Subcutaneous abdominal adipose tissue (tissue), 5 donors: ENCODE results near the gene CDK5R2.
A peak's percentile ranks its signal among the peaks of the same experiment; 100 is the strongest.

Source experiments
- H3K27ac ChIP-seq: one replicate; pipeline ENCODE4 v1.7.0; 2013; ENCODE audit warnings: low read depth, mild to moderate bottlenecking, inconsistent platforms, low read length, moderate library complexity
- H3K27me3 ChIP-seq, 5 donors: one replicate each; pipeline ENCODE4 v1.7.0; 2013; ENCODE audit warnings: low read length in 5 of 5, inconsistent platforms in 1 of 5; ENCODE audit not compliant: control insufficient read depth in 5 of 5, insufficient read depth in 4 of 5
- H3K36me3 ChIP-seq, 5 donors: one replicate each; pipeline ENCODE4 v1.7.0; 2013; ENCODE audit warnings: low read length in 5 of 5; ENCODE audit not compliant: control insufficient read depth in 5 of 5, insufficient read depth in 5 of 5
- H3K4me1 ChIP-seq, 5 donors: one replicate each; pipeline ENCODE4 v1.7.0; 2013; ENCODE audit warnings: low read length in 5 of 5, mild to moderate bottlenecking in 3 of 5, moderate library complexity in 1 of 5; ENCODE audit not compliant: control insufficient read depth in 5 of 5, insufficient read depth in 5 of 5
- H3K4me3 ChIP-seq, 5 donors: one replicate each; pipeline ENCODE4 v1.7.0; 2013; ENCODE audit warnings: low read length in 5 of 5, low read depth in 1 of 5
- H3K9ac ChIP-seq, 5 donors: one replicate each; pipeline ENCODE4 v1.7.0; 2013; ENCODE audit warnings: low read length in 5 of 5, mild to moderate bottlenecking in 4 of 5, moderate library complexity in 3 of 5
- H3K9me3 ChIP-seq, 5 donors: one replicate each; pipeline ENCODE4 v1.7.0; 2013; ENCODE audit warnings: low read length in 5 of 5; ENCODE audit not compliant: control insufficient read depth in 5 of 5
- donor health status: healthy.
- donor health status: healthy.
- donor health status: healthy.
- donor health status: healthy.
- donor health status: healthy.

Gene CDK5R2

DNA sequence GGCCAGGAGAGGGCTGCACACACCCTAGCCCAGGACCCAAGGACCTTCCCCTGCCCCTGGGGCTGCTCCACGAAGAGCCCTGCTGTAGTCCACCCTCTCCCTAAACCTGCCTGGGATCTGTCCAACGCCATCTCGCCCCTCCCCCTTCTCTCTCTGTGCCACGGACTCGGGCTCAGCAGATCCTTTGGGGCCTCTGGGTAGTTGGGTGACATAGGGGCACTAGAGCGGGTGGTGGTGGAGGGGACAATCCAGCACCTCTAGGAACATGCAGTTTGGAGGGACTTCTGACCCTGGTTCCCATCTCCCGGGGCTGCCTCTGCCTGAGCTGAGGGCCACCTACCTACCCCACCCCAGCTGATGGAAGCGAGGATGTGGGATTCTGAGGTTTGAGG is 41.1 kb downstream of the CDK5R2 start:
- H3K4me1 ChIP-seq, result peaks cover 0 to 30% (median 19%) of the 10 kb centered on the region in 5 donors
- no peak overlapping the region for H3K4me3 ChIP-seq
- no peaks in the 10 kb centered on the region for H3K9me3 ChIP-seq
- H3K36me3 ChIP-seq, result no peaks in the 10 kb centered on the region
- H3K27me3 ChIP-seq, result peaks cover 67 to 82% (median 70%) of the 10 kb centered on the region in 5 donors
- no peak overlapping the region for H3K9ac ChIP-seq
- H3K27ac ChIP-seq, result no peak overlapping the region

DNA sequence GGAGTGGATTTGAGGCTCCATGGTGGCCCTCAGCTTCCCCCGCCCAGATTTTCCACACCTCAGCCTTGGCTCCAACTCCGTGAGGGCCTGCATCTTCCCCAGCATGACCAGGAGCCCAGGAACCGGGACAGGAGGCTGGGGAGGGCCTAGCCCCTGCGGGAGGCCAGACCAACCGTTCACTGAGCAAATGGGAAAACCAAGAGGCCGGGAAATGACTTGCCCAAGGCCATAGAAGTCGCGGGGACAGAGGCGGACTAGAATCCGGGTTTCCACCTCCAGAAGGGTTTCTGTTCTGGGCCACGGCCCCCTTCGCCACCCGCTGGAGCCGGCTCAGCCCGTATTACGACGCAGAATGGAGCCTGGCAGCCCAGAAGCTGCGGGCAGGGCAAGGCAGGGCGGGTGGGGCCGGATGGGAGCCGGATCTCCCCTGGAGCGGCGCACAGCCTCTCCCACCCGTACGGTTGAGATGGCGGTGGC is 41.7 kb downstream of the CDK5R2 start:
- peaks cover 70 to 84% (median 72%) of the 10 kb centered on the region in 5 donors for H3K27me3 ChIP-seq
- H3K36me3 ChIP-seq, result no peaks in the 10 kb centered on the region
- no peaks in the 10 kb centered on the region for H3K9me3 ChIP-seq
- H3K4me1 ChIP-seq, result peaks cover 0 to 24% (median 19%) of the 10 kb centered on the region in 5 donors
- no peak overlapping the region for H3K9ac ChIP-seq
- H3K27ac ChIP-seq, result no peak overlapping the region
- H3K4me3 ChIP-seq, result no peak overlapping the region

DNA sequence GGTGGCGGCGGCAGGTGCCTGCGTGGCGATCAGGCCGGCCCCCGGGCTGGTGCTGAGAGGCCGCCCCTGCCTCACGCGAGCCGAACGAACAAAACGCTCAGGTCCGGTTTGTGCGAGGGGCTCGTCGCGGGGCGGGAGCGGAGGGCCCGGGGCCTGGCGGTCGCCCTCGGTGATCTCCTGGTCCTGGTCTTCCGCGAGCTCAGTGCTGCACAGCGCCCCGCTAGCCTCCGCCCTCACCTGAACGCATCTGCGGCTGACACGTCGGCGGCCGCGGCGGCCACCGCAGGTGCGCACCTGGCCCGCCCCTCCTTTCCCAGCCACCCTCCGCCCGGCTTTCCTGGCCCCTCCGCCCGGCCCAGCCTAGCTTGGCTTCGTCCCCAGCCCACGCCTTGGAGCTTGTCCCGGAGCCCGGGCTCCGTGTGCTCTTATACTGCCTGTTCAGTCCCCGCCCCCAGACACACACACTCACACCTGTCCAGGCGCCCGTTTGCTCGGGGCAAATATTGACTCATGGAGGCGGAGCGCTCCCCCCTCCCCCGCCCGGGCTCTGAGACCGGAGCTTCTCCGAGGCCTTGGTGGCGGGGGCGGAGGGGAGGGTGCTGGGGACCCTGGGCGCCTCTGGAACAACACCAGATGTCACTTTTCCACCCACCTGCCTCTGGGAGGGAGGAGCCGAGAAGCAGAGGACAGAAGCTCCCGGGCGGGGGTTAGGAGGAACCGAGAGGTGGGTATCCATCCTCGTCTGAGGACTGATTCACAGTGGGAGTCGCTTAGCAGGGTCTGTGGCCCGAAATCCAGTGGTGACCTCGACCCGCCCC is 42.3 kb downstream of the CDK5R2 start:
- Histone ChIP-seq H3K4me3 (no peak overlapping the region), H3K4me1 (peaks cover 0 to 20% (median 15%) of the 10 kb centered on the region in 5 donors), H3K27ac (no peak overlapping the region), H3K9ac (no peak overlapping the region), H3K36me3 (no peaks in the 10 kb centered on the region), H3K27me3 (peaks cover 68 to 80% (median 71%) of the 10 kb centered on the region in 5 donors), H3K9me3 (no peaks in the 10 kb centered on the region)

DNA sequence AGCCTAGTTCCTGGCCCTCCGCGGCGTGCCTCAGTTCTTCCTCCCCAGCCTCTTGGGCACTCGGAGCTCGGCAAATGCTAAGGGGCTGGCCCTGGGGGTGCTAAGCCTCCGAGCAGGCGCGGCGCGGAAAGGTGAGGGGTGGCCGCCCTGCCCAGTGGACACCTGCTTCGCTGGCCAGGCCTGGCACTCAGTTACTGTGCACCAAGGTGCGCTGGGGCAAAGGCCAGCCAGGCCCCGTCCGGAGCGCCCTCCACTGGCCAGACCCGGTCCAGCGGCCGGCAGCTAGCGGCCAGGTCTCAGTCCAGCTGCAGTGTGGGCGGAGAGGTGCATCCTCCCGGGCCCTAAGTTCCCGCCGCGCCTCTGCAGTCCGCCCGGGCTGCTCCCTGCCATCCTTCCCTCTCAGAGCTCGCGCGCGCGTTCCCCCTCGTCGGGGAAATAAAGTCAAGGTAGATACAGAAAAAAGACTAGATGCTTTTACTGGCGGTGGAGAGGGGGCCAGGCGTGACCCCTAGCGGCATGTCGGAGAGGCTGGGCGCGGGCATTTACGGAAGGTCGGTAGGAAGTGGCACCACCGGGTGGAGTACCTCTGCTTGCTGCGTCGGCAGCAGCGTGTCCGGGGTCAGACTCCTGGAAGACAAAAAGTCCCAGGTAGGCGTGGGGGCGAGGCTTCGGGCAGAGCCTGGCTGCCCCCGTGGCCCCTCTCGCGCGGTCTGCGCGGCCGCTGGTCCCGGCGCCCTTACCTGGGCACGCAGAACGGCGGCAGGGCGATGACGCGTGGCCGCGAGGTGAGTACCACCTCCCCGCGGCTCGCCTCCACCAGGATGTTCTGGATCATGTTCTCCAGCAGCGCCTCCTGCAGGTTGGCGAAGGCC is 43.2 kb downstream of the CDK5R2 start:
- no peaks in the 10 kb centered on the region for H3K36me3 ChIP-seq
- no peak overlapping the region for H3K27ac ChIP-seq
- H3K9me3 ChIP-seq, result no peaks in the 10 kb centered on the region
- H3K4me1 ChIP-seq, result peaks cover 0 to 20% (median 15%) of the 10 kb centered on the region in 5 donors
- peak overlapping the region in 1 of 5 donors; percentile 16 for H3K4me3 ChIP-seq
- no peak overlapping the region for H3K9ac ChIP-seq
- H3K27me3 ChIP-seq, result peaks cover 64 to 75% (median 72%) of the 10 kb centered on the region in 5 donors

DNA sequence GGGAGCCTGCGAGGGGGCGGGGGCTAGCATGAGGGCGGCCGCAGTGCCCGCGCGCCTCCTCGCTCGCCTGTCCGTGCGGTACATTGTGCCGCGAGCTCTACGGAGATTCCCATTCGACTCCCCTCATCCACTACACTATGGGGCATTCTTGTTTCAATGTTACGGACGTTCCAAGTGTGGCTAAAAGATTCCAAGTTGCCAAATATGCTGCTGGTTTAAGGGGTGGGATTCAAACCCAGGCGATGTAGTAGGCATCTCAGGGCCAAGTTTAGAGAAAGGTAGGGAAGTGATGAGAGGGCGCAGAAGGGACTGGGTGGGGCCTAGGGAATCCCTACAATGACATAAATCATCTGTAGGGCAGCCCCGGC is 43.8 kb downstream of the CDK5R2 start:
- Histone ChIP-seq H3K4me1 (peaks cover 0 to 20% (median 15%) of the 10 kb centered on the region in 5 donors), H3K27me3 (peaks cover 64 to 73% (median 70%) of the 10 kb centered on the region in 5 donors), H3K9ac (no peak overlapping the region), H3K27ac (no peak overlapping the region), H3K9me3 (no peaks in the 10 kb centered on the region), H3K4me3 (peak overlapping the region in 1 of 5 donors; percentile 16), H3K36me3 (no peaks in the 10 kb centered on the region)

DNA sequence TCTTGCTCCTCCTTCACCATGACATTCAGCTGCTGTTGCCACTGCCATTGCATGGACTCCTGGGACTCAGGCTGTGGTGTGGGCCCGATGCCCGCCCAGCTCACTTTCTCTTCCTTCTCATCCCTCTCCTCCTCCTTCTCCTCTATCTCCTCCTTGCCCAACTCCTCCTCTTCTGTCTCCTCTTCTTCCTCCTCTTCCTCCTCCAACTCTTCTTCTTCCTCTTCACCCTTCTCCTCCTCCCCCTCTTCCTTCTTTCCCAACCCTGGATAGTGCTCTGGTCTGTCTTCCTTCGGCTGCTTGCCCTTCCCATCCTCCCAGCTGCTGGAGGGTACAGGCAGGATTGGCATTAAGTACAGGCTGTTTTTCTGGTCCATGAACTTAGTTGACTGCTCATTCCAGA is 44.5 kb downstream of the CDK5R2 start:
- H3K4me3 ChIP-seq, result no peak overlapping the region

DNA sequence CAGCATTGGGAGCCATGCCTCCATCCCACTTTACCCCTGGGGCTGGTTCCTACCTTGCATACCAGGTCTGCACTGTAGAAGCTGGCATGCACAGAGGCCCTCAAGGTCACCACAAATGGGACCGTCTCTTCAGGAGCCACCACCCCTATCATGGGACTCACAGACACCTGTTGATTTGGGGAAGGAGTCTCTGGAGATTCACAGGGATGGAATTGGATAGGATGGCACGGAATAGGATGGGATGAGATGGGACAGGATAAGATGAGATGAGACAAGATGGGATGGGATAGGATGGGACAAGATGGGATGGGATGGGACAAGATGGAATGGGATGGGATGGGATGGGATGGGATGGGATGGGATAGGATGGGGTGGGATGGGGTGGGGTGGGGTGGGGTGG is 49.8 kb downstream of the CDK5R2 start:
- Histone ChIP-seq H3K9me3 (no peaks in the 10 kb centered on the region), H3K27ac (no peak overlapping the region), H3K4me1 (no peaks in the 10 kb centered on the region), H3K27me3 (peaks cover 14 to 37% (median 24%) of the 10 kb centered on the region in 5 donors), H3K9ac (no peak overlapping the region), H3K4me3 (no peak overlapping the region), H3K36me3 (no peaks in the 10 kb centered on the region)

More for the DNA sequence above, 44.5 kb downstream of the CDK5R2 start:
- no peaks in the 10 kb centered on the region for H3K9me3 ChIP-seq
- no peak overlapping the region for H3K9ac ChIP-seq
- peaks cover 0 to 20% (median 15%) of the 10 kb centered on the region in 5 donors for H3K4me1 ChIP-seq
- peaks cover 64 to 75% (median 74%) of the 10 kb centered on the region in 5 donors for H3K27me3 ChIP-seq
- no peak overlapping the region for H3K27ac ChIP-seq
- no peaks in the 10 kb centered on the region for H3K36me3 ChIP-seq

DNA sequence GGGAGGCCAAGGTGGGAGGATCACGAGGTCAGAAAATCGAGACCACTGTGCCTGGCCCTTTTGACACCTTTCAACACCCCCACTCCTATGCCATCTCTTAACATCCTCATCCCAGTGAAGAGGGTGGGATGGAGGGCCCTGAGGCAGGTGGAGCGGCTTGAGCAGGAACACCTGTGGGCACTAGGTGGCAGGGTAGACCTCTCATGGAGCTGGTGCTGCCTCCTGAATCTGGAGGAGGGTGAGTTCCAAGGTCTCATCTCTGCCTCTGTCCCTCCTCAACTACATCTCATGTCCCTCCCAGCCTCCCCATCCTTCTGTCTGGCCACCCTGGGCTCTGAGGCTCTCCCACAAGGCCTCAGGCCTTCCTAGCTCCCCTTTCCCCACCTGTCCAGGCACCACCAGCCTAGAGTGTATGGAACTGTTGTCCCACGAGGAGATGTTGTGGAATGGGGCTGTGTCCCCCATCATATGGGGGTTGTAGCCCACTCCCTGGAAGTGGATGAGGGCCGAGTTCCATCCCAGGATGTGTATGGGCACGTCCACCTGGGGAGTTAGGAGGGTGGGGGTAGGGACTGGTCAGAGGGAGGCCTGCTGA is 50.8 kb downstream of the CDK5R2 start:
- H3K9me3 ChIP-seq, result no peaks in the 10 kb centered on the region
- H3K4me3 ChIP-seq, result no peak overlapping the region
- H3K27me3 ChIP-seq, result peaks cover 12 to 32% (median 20%) of the 10 kb centered on the region in 5 donors
- no peak overlapping the region for H3K27ac ChIP-seq
- no peaks in the 10 kb centered on the region for H3K4me1 ChIP-seq
- no peaks in the 10 kb centered on the region for H3K36me3 ChIP-seq
- H3K9ac ChIP-seq, result no peak overlapping the region

- no peak overlapping the region for H3K27ac ChIP-seq
- peaks cover 6 to 26% (median 14%) of the 10 kb centered on the region in 5 donors for H3K27me3 ChIP-seq
- H3K9ac ChIP-seq, result no peak overlapping the region
- no peaks in the 10 kb centered on the region for H3K36me3 ChIP-seq
- H3K4me1 ChIP-seq, result no peaks in the 10 kb centered on the region
- no peaks in the 10 kb centered on the region for H3K9me3 ChIP-seq
- H3K4me3 ChIP-seq, result no peak overlapping the region
Observed at GRCh38 chr2:219010873-219011272, 51.4 kb downstream of the CDK5R2 start.
